ENCODE results near the gene CYS1.

CYS1 gene

GRCh38 chr2:10067881-10068280 is 12.3 kb downstream of the CYS1 start:
- TF ChIP-seq ZNF274 (IDR thresholded peaks at IDR 0.05; ENCODE audit: low read depth, low read length) (no peak), YY1 (IDR thresholded peaks at IDR 0.05; ENCODE audit: insufficient read depth, insufficient read length) (no peak)
- Histone ChIP-seq H3K27me3 (ENCODE audit: insufficient read depth, insufficient read length) (no peaks in the 10 kb centered on the region), H3K9me3 (ENCODE audit: insufficient read depth, low read length) (no peaks in the 10 kb centered on the region), H3K4me1 (ENCODE audit: insufficient read depth, insufficient read length) (peaks cover 3% of the 10 kb centered on the region), H3K9ac (ENCODE audit: insufficient read length, low read depth) (no peak overlapping the region), H3K4me3 (ENCODE audit: insufficient read length, low read depth) (no peak overlapping the region), H3K36me3 (ENCODE audit: insufficient read depth, insufficient read length, low read length) (no peaks in the 10 kb centered on the region)
- DNase-seq (ENCODE audit: low read depth, low spot score) = no peak

GRCh38 chr2:10067330-10067729 is 12.9 kb downstream of the CYS1 start:
- no peak for DNase-seq (ENCODE audit: low read depth, low spot score)
- TF ChIP-seq ZNF274 (IDR thresholded peaks at IDR 0.05; ENCODE audit: low read depth, low read length) (no peak), SUZ12 (IDR thresholded peaks at IDR 0.05; ENCODE audit: extremely low read depth, insufficient read depth, insufficient read length) (no peak), YY1 (IDR thresholded peaks at IDR 0.05; ENCODE audit: insufficient read depth, insufficient read length) (no peak)

GRCh38 chr2:10065773-10066055 is 14.5 kb downstream of the CYS1 start:
- Histone ChIP-seq H3K4me1 (ENCODE audit: insufficient read depth, insufficient read length) (peaks cover 5% of the 10 kb centered on the region), H3K27me3 (ENCODE audit: insufficient read depth, insufficient read length) (no peaks in the 10 kb centered on the region), H3K9me3 (ENCODE audit: insufficient read depth, low read length) (no peaks in the 10 kb centered on the region), H3K9ac (ENCODE audit: insufficient read length, low read depth) (no peak overlapping the region), H3K36me3 (ENCODE audit: insufficient read depth, insufficient read length, low read length) (no peaks in the 10 kb centered on the region), H3K4me3 (ENCODE audit: insufficient read length, low read depth) (no peak overlapping the region)
- TF ChIP-seq SUZ12 (IDR thresholded peaks at IDR 0.05; ENCODE audit: extremely low read depth, insufficient read depth, insufficient read length) (no peak), YY1 (IDR thresholded peaks at IDR 0.05; ENCODE audit: insufficient read depth, insufficient read length) (no peak), ZNF274 (IDR thresholded peaks at IDR 0.05; ENCODE audit: low read depth, low read length) (no peak)
- DNase-seq (ENCODE audit: low read depth, low spot score) = no peak

More at GRCh38 chr2:10067330-10067729, 12.9 kb downstream of the CYS1 start:
- no peak overlapping the region for H3K4me3 ChIP-seq (ENCODE audit: insufficient read length, low read depth)
- no peaks in the 10 kb centered on the region for H3K27me3 ChIP-seq (ENCODE audit: insufficient read depth, insufficient read length)
- no peak overlapping the region for H3K9ac ChIP-seq (ENCODE audit: insufficient read length, low read depth)
- peaks cover 3% of the 10 kb centered on the region for H3K4me1 ChIP-seq (ENCODE audit: insufficient read depth, insufficient read length)
- no peaks in the 10 kb centered on the region for H3K9me3 ChIP-seq (ENCODE audit: insufficient read depth, low read length)
- H3K36me3 ChIP-seq (ENCODE audit: insufficient read depth, insufficient read length, low read length) = no peaks in the 10 kb centered on the region

- DNase-seq (ENCODE audit: low read depth, low spot score) = no peak
- TF ChIP-seq YY1 (IDR thresholded peaks at IDR 0.05; ENCODE audit: insufficient read depth, insufficient read length) = no peak
- no peak overlapping the region for H3K9ac ChIP-seq (ENCODE audit: insufficient read length, low read depth)
- H3K4me3 ChIP-seq (ENCODE audit: insufficient read length, low read depth) = no peak overlapping the region
- no peaks in the 10 kb centered on the region for H3K36me3 ChIP-seq (ENCODE audit: insufficient read depth, insufficient read length, low read length)
- H3K9me3 ChIP-seq (ENCODE audit: insufficient read depth, low read length) = no peaks in the 10 kb centered on the region
- no peaks in the 10 kb centered on the region for H3K27me3 ChIP-seq (ENCODE audit: insufficient read depth, insufficient read length)
- H3K4me1 ChIP-seq (ENCODE audit: insufficient read depth, insufficient read length) = peaks cover 5% of the 10 kb centered on the region
Measured at GRCh38 chr2:10064932-10065772, 15.1 kb downstream of the CYS1 start.

- Histone ChIP-seq H3K36me3 (ENCODE audit: insufficient read depth, insufficient read length, low read length) (no peaks in the 10 kb centered on the region), H3K9me3 (ENCODE audit: insufficient read depth, low read length) (no peaks in the 10 kb centered on the region), H3K4me3 (ENCODE audit: insufficient read length, low read depth) (no peak overlapping the region), H3K4me1 (ENCODE audit: insufficient read depth, insufficient read length) (peaks cover 5% of the 10 kb centered on the region), H3K27me3 (ENCODE audit: insufficient read depth, insufficient read length) (no peaks in the 10 kb centered on the region), H3K9ac (ENCODE audit: insufficient read length, low read depth) (no peak overlapping the region)
- no peak for DNase-seq (ENCODE audit: low read depth, low spot score)
- TF ChIP-seq ZNF274 (IDR thresholded peaks at IDR 0.05; ENCODE audit: low read depth, low read length) (no peak), YY1 (IDR thresholded peaks at IDR 0.05; ENCODE audit: insufficient read depth, insufficient read length) (no peak), SUZ12 (IDR thresholded peaks at IDR 0.05; ENCODE audit: extremely low read depth, insufficient read depth, insufficient read length) (no peak)
Measured at GRCh38 chr2:10063566-10063965, 16.6 kb downstream of the CYS1 start.

- H3K27me3 ChIP-seq (ENCODE audit: insufficient read depth, insufficient read length) = no peaks in the 10 kb centered on the region
- H3K9ac ChIP-seq (ENCODE audit: insufficient read length, low read depth) = no peak overlapping the region
- TF ChIP-seq ZNF274 (IDR thresholded peaks at IDR 0.05; ENCODE audit: low read depth, low read length) (no peak), YY1 (IDR thresholded peaks at IDR 0.05; ENCODE audit: insufficient read depth, insufficient read length) (no peak), SUZ12 (IDR thresholded peaks at IDR 0.05; ENCODE audit: extremely low read depth, insufficient read depth, insufficient read length) (no peak)
Measured at GRCh38 chr2:10062931-10063365, 17.3 kb downstream of the CYS1 start.

GRCh38 chr2:10061221-10061925 is 18.8 kb downstream of the CYS1 start:
- no peaks in the 10 kb centered on the region for H3K27me3 ChIP-seq (ENCODE audit: insufficient read depth, insufficient read length)
- H3K9ac ChIP-seq (ENCODE audit: insufficient read length, low read depth) = no peak overlapping the region

More at GRCh38 chr2:10062931-10063365, 17.3 kb downstream of the CYS1 start:
- Histone ChIP-seq H3K4me1 (ENCODE audit: insufficient read depth, insufficient read length) (peaks cover 10% of the 10 kb centered on the region), H3K36me3 (ENCODE audit: insufficient read depth, insufficient read length, low read length) (no peaks in the 10 kb centered on the region), H3K4me3 (ENCODE audit: insufficient read length, low read depth) (no peak overlapping the region), H3K9me3 (ENCODE audit: insufficient read depth, low read length) (no peaks in the 10 kb centered on the region)
- DNase-seq (ENCODE audit: low read depth, low spot score) = no peak

More at GRCh38 chr2:10061221-10061925, 18.8 kb downstream of the CYS1 start:
- Histone ChIP-seq H3K4me3 (ENCODE audit: insufficient read length, low read depth) (no peak overlapping the region), H3K4me1 (ENCODE audit: insufficient read depth, insufficient read length) (peaks cover 13% of the 10 kb centered on the region), H3K36me3 (ENCODE audit: insufficient read depth, insufficient read length, low read length) (no peaks in the 10 kb centered on the region), H3K9me3 (ENCODE audit: insufficient read depth, low read length) (no peaks in the 10 kb centered on the region)
- DNase-seq (ENCODE audit: low read depth, low spot score) = no peak
- TF ChIP-seq SUZ12 (IDR thresholded peaks at IDR 0.05; ENCODE audit: extremely low read depth, insufficient read depth, insufficient read length) = no peak
- TF ChIP-seq YY1 (IDR thresholded peaks at IDR 0.05; ENCODE audit: insufficient read depth, insufficient read length) = no peak
- TF ChIP-seq ZNF274 (IDR thresholded peaks at IDR 0.05; ENCODE audit: low read depth, low read length) = no peak

Data from NT2/D1 (cell line).